Prostate gland (tissue), 2 donors: ENCODE results near the gene SERPINB5.

Experiments used
- POLR2A ChIP-seq: fragments of 450-650 bp; IDR thresholded peaks from one replicate; pipeline ENCODE4 v1.6.1; 2016; ENCODE audit warnings: antibody characterized with exemption, mild to moderate bottlenecking
- TF ChIP-seq, protein P1 (sequence below), 4 experiments: fragments of 200-600 bp in 2 of 4; fragments of 450-650 bp in 2 of 4; sonication (generic) in 2 of 4; IDR thresholded peaks; 1 replicate in 3 of 4; 2 replicates in 1 of 4; pipeline ENCODE4 v1.5.1; 2016 to 2019; ENCODE audit warnings: antibody characterized with exemption in 4 of 4, mild to moderate bottlenecking in 2 of 4, moderate library complexity in 2 of 4

- TF ChIP-seq, protein P1, sequence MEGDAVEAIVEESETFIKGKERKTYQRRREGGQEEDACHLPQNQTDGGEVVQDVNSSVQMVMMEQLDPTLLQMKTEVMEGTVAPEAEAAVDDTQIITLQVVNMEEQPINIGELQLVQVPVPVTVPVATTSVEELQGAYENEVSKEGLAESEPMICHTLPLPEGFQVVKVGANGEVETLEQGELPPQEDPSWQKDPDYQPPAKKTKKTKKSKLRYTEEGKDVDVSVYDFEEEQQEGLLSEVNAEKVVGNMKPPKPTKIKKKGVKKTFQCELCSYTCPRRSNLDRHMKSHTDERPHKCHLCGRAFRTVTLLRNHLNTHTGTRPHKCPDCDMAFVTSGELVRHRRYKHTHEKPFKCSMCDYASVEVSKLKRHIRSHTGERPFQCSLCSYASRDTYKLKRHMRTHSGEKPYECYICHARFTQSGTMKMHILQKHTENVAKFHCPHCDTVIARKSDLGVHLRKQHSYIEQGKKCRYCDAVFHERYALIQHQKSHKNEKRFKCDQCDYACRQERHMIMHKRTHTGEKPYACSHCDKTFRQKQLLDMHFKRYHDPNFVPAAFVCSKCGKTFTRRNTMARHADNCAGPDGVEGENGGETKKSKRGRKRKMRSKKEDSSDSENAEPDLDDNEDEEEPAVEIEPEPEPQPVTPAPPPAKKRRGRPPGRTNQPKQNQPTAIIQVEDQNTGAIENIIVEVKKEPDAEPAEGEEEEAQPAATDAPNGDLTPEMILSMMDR (IDR thresholded peaks at IDR 0.05), result no peak
- TF ChIP-seq POLR2A, result no peak
These were observed 30.5 kb upstream of the SERPINB5 start for GRCh38 chr18:63446266-63446665.
